Measurements from ENCODE around the gene PGRMC2. TPM values are rescaled to one million over a fixed set of nuclear protein-coding genes. Genes with fewer than 3 reads are reported as not detected.

PGRMC2 gene
- total and polyA plus RNA-seq, 2 experiments from 2014 or later: 65.6 to 84.7 TPM

DNA sequence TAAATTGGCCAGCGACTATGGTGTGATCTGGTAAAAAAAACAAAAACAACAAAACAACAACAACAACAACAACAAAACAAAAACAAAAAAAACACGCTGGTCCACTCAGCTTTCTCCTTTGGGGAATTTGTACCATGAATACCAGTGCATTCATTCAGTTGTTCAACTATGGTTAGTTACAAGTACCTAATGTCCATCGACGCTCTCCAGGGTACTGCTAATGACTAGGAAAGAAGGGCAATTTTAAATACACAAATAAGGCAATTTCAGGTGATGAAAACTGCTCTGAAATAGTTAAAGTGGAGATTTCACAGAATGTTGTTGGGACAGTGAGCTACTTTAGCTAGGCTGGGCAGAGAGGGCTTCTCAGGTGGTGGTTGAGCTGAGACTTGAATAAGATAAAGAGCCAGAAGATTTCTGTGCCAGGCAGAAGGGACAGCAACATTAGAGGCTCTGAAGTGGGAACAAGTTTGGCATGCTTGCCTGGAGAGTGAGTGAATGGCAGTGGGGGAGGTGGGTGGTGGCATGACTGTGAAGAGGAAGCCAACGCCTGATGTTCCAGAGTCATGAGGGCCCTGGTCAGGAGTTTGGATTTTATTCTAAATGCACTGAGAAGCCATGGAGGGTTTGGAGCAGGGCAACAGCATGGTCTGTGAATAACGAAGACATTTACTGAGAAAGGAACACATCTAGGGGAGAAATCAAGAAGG is 45.9 kb upstream of the PGRMC2 start:
- no peak overlapping the region for H3K4me2 ChIP-seq
- no peaks in the 10 kb centered on the region for H3K4me1 ChIP-seq (ENCODE audit: insufficient read depth)
- no peak overlapping the region for H3K27ac ChIP-seq
- H3K4me3 ChIP-seq: no peak overlapping the region
- DNase-seq (ENCODE audit: low spot score): no peak
- no peaks in the 10 kb centered on the region for H3K36me3 ChIP-seq (replicated peaks; ENCODE audit: insufficient read depth, low read depth)
- H3K79me2 ChIP-seq: no peaks in the 10 kb centered on the region
- H3K9me3 ChIP-seq (ENCODE audit: low read depth): no peaks in the 10 kb centered on the region
- no peaks in the 10 kb centered on the region for H4K20me1 ChIP-seq (ENCODE audit: insufficient read depth, poor library complexity, severe bottlenecking)
- TF ChIP-seq EZH2phosphoT487 (IDR thresholded peaks at IDR 0.05; ENCODE audit: low read depth, severe bottlenecking, unreplicated experiment) (no peak), EZH2 (IDR thresholded peaks at IDR 0.05; ENCODE audit: borderline replicate concordance) (no peak)
- TF ChIP-seq, protein P1, sequence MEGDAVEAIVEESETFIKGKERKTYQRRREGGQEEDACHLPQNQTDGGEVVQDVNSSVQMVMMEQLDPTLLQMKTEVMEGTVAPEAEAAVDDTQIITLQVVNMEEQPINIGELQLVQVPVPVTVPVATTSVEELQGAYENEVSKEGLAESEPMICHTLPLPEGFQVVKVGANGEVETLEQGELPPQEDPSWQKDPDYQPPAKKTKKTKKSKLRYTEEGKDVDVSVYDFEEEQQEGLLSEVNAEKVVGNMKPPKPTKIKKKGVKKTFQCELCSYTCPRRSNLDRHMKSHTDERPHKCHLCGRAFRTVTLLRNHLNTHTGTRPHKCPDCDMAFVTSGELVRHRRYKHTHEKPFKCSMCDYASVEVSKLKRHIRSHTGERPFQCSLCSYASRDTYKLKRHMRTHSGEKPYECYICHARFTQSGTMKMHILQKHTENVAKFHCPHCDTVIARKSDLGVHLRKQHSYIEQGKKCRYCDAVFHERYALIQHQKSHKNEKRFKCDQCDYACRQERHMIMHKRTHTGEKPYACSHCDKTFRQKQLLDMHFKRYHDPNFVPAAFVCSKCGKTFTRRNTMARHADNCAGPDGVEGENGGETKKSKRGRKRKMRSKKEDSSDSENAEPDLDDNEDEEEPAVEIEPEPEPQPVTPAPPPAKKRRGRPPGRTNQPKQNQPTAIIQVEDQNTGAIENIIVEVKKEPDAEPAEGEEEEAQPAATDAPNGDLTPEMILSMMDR (IDR thresholded peaks at IDR 0.05; ENCODE audit: poor library complexity): no peak
- no peaks in the 10 kb centered on the region for H3K27me3 ChIP-seq
- H2AFZ ChIP-seq: no peak overlapping the region
- 91% methylated on average over 6 of the region's 6 CpGs for WGBS (ENCODE audit: low lambda C conversion rate, missing lambda C conversion rate)
- no peaks in the 10 kb centered on the region for H3K9me2 ChIP-seq (replicated peaks; ENCODE audit: insufficient read depth)

DNA sequence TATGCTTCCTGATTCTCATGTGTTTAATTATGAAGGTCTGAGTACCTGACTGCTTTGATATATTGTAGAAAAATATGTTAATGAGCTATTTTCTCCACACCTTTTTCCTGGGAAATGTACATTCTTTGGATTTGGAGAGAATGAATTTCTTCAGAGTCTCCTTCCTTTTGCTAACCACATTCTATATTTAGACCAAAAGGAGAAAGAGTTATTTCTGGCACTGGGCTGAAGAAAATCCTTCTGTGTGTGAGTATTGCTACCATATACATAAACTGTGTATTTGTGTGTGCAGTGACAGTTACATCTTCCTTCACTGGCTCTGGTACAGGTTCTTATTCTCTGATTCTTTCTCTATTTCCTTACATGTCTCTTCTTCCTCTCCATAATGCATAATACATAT is 44.5 kb upstream of the PGRMC2 start:
- Histone ChIP-seq H2AFZ (no peak overlapping the region), H3K27me3 (no peaks in the 10 kb centered on the region), H3K9me3 (ENCODE audit: low read depth) (no peaks in the 10 kb centered on the region), H3K9me2 (replicated peaks; ENCODE audit: insufficient read depth) (no peaks in the 10 kb centered on the region), H3K4me1 (ENCODE audit: insufficient read depth) (no peaks in the 10 kb centered on the region), H3K4me2 (no peak overlapping the region), H4K20me1 (ENCODE audit: insufficient read depth, poor library complexity, severe bottlenecking) (no peaks in the 10 kb centered on the region), H3K27ac (no peak overlapping the region), H3K4me3 (no peak overlapping the region), H3K36me3 (replicated peaks; ENCODE audit: insufficient read depth, low read depth) (no peaks in the 10 kb centered on the region), H3K79me2 (no peaks in the 10 kb centered on the region)
- TF ChIP-seq EZH2 (IDR thresholded peaks at IDR 0.05; ENCODE audit: borderline replicate concordance): no peak
- no peak for TF ChIP-seq EZH2phosphoT487 (IDR thresholded peaks at IDR 0.05; ENCODE audit: low read depth, severe bottlenecking, unreplicated experiment)
- TF ChIP-seq, protein P1 (IDR thresholded peaks at IDR 0.05; ENCODE audit: poor library complexity): no peak
- DNase-seq (ENCODE audit: low spot score): no peak

DNA sequence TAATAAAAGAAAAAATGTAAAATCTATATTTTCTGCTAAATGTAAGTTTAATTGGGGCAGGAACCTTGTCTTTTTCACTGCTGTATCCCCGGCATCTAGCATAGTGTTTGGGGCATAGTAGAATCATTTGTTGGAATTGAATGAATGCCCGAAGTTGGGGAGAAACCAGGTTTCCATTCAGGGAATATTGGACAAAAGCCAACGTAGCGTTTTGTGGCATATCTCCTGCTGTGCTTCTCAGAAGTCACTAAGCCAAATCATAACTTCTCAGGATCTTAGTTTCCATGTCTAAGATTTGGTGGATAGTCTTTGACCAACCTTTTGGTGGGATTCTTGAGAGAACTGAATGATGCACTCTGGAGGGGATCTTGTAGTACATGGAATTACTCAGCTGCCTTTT is 42.0 kb upstream of the PGRMC2 start:
- H3K36me3 ChIP-seq (replicated peaks; ENCODE audit: insufficient read depth, low read depth): no peaks in the 10 kb centered on the region
- no peaks in the 10 kb centered on the region for H4K20me1 ChIP-seq (ENCODE audit: insufficient read depth, poor library complexity, severe bottlenecking)
- TF ChIP-seq, protein P1 (IDR thresholded peaks at IDR 0.05; ENCODE audit: poor library complexity): no peak
- no peak for TF ChIP-seq EZH2 (IDR thresholded peaks at IDR 0.05; ENCODE audit: borderline replicate concordance)
- TF ChIP-seq EZH2phosphoT487 (IDR thresholded peaks at IDR 0.05; ENCODE audit: low read depth, severe bottlenecking, unreplicated experiment): no peak
- 92% methylated on average over 4 of the region's 4 CpGs for WGBS (ENCODE audit: low lambda C conversion rate, missing lambda C conversion rate)
- no peaks in the 10 kb centered on the region for H3K4me1 ChIP-seq (ENCODE audit: insufficient read depth)
- H3K9me2 ChIP-seq (replicated peaks; ENCODE audit: insufficient read depth): no peaks in the 10 kb centered on the region
- H3K27me3 ChIP-seq: no peaks in the 10 kb centered on the region
- H3K4me2 ChIP-seq: no peak overlapping the region
- no peak overlapping the region for H3K4me3 ChIP-seq
- no peak overlapping the region for H2AFZ ChIP-seq
- no peak for DNase-seq (ENCODE audit: low spot score)
- H3K9me3 ChIP-seq (ENCODE audit: low read depth): no peaks in the 10 kb centered on the region
- no peaks in the 10 kb centered on the region for H3K79me2 ChIP-seq
- no peak overlapping the region for H3K27ac ChIP-seq
